ENCODE results near the gene MAPK9. TPM values are rescaled to one million over a fixed set of nuclear protein-coding genes. Genes with fewer than 3 reads are reported as not detected.

The MAPK9 gene
- total and polyA plus RNA-seq, 9 of the 15 experiments (the other 6 are each of a cell fraction or from before 2014, with no cell fraction given): 4.8 to 58.0 (median 29.9) TPM

DNA sequence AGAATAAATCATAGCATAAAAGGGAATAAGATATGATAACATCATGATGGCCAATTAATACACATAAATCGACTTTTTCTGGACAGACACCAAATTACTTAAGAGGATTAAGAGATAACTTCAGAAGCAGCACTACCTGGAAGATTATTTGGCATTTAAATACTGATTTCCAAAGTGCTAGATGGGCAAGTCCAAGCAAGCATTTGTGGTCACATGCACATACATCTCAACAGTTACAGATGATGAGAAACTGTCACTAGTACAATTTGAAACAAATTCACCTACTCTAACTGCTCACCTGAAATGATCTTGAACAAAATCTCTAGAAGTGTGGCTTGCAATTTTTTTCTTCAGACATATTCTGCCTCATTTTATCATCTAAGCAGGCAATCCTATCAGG is 56.0 kb downstream of the MAPK9 start:
- H3K27ac ChIP-seq (ENCODE audit: extremely low read depth, low read depth, low read length): no peak overlapping the region
- H3K9me1 ChIP-seq (ENCODE audit: control insufficient read depth, insufficient read depth, low read length): no peaks in the 10 kb centered on the region
- no peak overlapping the region for H3K4me2 ChIP-seq (ENCODE audit: insufficient read depth, low read length)
- FAIRE-seq (no peak), ATAC-seq (no peak), DNase-seq (ENCODE audit: extremely low read depth in 1 of 4, low spot score in 3 of 4) (no peak)
- no peaks in the 10 kb centered on the region for H3K79me2 ChIP-seq (ENCODE audit: control insufficient read depth, insufficient read depth, low read length)
- no peak for TF ChIP-seq HEY1 (CRISPR knock-in tag; IDR thresholded peaks at IDR 0.05; ENCODE audit: borderline replicate concordance)
- TF ChIP-seq CGGBP1 (CRISPR knock-in tag; IDR thresholded peaks at IDR 0.05): no peak
- no peak for TF ChIP-seq NR2C2 (CRISPR knock-in tag; IDR thresholded peaks at IDR 0.05)
- no peak for TF ChIP-seq NR2C2 (tag; IDR thresholded peaks at IDR 0.05)
- no peak for TF ChIP-seq CBX8 (IDR thresholded peaks at IDR 0.05; ENCODE audit: borderline replicate concordance, extremely low read depth, low read depth, low read length, poor library complexity, severe bottlenecking)
- no peak for TF ChIP-seq KLF16 (IDR thresholded peaks at IDR 0.05)
- TF ChIP-seq MBD2 (IDR thresholded peaks at IDR 0.05; ENCODE audit: borderline replicate concordance, low read depth): no peak
- TF ChIP-seq SP1 (CRISPR knock-in tag; IDR thresholded peaks at IDR 0.05): no peak
- no peak for TF ChIP-seq ZNF212 (CRISPR knock-in tag; IDR thresholded peaks at IDR 0.05)
- no peak for TF ChIP-seq AFF4 (CRISPR knock-in tag; IDR thresholded peaks at IDR 0.05)
- no peak for TF ChIP-seq ELF4 (CRISPR knock-in tag; IDR thresholded peaks at IDR 0.05)
- no peak for TF ChIP-seq TAF15 (IDR thresholded peaks at IDR 0.05; ENCODE audit: low read depth, low read length)
- no peak for TF ChIP-seq SREBF1 (IDR thresholded peaks at IDR 0.05; ENCODE audit: borderline replicate concordance, low read depth, low read length)
- no peak for TF ChIP-seq ZNF146 (CRISPR knock-in tag; IDR thresholded peaks at IDR 0.05; ENCODE audit: unreplicated experiment)
- TF ChIP-seq RFX5 (IDR thresholded peaks at IDR 0.05; ENCODE audit: low read depth, low read length): no peak
- TF ChIP-seq RCOR1 (IDR thresholded peaks at IDR 0.05; ENCODE audit: borderline replicate concordance in 1 of 2, low read depth in 2 of 2, low read length in 2 of 2): no peak
- TF ChIP-seq, protein P1, sequence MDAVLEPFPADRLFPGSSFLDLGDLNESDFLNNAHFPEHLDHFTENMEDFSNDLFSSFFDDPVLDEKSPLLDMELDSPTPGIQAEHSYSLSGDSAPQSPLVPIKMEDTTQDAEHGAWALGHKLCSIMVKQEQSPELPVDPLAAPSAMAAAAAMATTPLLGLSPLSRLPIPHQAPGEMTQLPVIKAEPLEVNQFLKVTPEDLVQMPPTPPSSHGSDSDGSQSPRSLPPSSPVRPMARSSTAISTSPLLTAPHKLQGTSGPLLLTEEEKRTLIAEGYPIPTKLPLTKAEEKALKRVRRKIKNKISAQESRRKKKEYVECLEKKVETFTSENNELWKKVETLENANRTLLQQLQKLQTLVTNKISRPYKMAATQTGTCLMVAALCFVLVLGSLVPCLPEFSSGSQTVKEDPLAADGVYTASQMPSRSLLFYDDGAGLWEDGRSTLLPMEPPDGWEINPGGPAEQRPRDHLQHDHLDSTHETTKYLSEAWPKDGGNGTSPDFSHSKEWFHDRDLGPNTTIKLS (IDR thresholded peaks at IDR 0.05; ENCODE audit: borderline replicate concordance, low read depth): no peak
- no peak for TF ChIP-seq TSC22D4 (tag; IDR thresholded peaks at IDR 0.05)
- intact Hi-C loops (cut with micrococcal nuclease): no loop called here
- BruUV-seq (replicated peaks): no TSS peak
- no peak overlapping the region for H3K9ac ChIP-seq (ENCODE audit: insufficient read depth in 1 of 2, low read depth in 2 of 2, low read length in 2 of 2)
- in situ Hi-C loops (cut with MboI): no loop called here
- H2AFZ ChIP-seq (ENCODE audit: low read depth, low read length): no peak overlapping the region
- H3K36me3 ChIP-seq (ENCODE audit: control insufficient read depth, insufficient read depth, low read length): peaks cover 54% of the 10 kb centered on the region; the same call in 2 of the 3 replicates
- H4K20me1 ChIP-seq (replicated peaks; ENCODE audit: control insufficient read depth, insufficient read depth, low read length): no peaks in the 10 kb centered on the region
- POLR2A ChIA-PET: no interaction called here
- no peaks in the 10 kb centered on the region for H3K27me3 ChIP-seq (ENCODE audit: control insufficient read depth in 2 of 2, insufficient read depth in 2 of 2, low read length in 2 of 2)
- no peaks in the 10 kb centered on the region for H3K9me3 ChIP-seq (replicated peaks; ENCODE audit: control insufficient read depth, insufficient read depth, low read depth, low read length)
- H3K4me3 ChIP-seq: no peak overlapping the region
- 62% methylated on average over 1 of the region's 1 CpG for WGBS (ENCODE audit: insufficient coverage, low coverage, missing lambda C conversion rate)
- CTCF ChIA-PET (ENCODE audit: low intra/inter-chr PET ratio): no interaction called here
- no peaks in the 10 kb centered on the region for H3K4me1 ChIP-seq (replicated peaks in 1 of 2; ENCODE audit: control insufficient read depth in 2 of 2, insufficient read depth in 2 of 2, low read length in 2 of 2)

Measured in K562 (cell line).